Testis (tissue), 3 donors: ENCODE data around the gene VAT1. TPM values are rescaled to one million over a fixed set of nuclear protein-coding genes. Genes with fewer than 3 reads are reported as not detected.

Experiments used
- DNase-seq: peaks from one replicate; pipeline ENCODE4 v3.0.0-alpha.2; 2019
- H3K27ac ChIP-seq, 2 donors: fragments of 200-600 bp; sonication (generic); one replicate each; pipeline ENCODE4 v1.5.1; 2019
- H3K27me3 ChIP-seq: fragments of 200-600 bp; sonication (generic); one replicate; pipeline ENCODE4 v1.5.1; 2019
- H3K36me3 ChIP-seq: fragments of 200-600 bp; sonication (generic); one replicate; pipeline ENCODE4 v1.5.1; 2017; ENCODE audit warnings: low read depth; ENCODE audit errors: missing control alignments
- H3K4me1 ChIP-seq: fragments of 200-600 bp; sonication (generic); one replicate; pipeline ENCODE4 v1.5.1; 2019
- H3K4me3 ChIP-seq, 2 donors: fragments of 200-600 bp; sonication (generic); one replicate each; pipeline ENCODE4 v1.5.1; 2017 to 2019
- H3K9me3 ChIP-seq: fragments of 200-600 bp; sonication (generic); one replicate; pipeline ENCODE4 v1.5.1; 2017
- CTCF ChIP-seq, 3 experiments: fragments of 450-650 bp in 2 of 3; fragments of 200-600 bp in 1 of 3; sonication (generic) in 1 of 3; IDR thresholded peaks; one replicate each; pipeline ENCODE4 v1.5.1; 2016 to 2019; ENCODE audit warnings: antibody characterized with exemption in 3 of 3, mild to moderate bottlenecking in 2 of 3, moderate library complexity in 1 of 3
- POLR2A ChIP-seq: fragments of 450-650 bp; IDR thresholded peaks from one replicate; pipeline ENCODE4 v1.6.1; 2017; ENCODE audit warnings: antibody characterized with exemption, mild to moderate bottlenecking, moderate library complexity
- WGBS, 2 donors: methylation state at CpG; one replicate each; pipeline ENCODE4 v1.1.5; 2018; 5-methylcytosine and 5-hydroxymethylcytosine counted together
- intact Hi-C: fragments of 100-400 bp; cut with DNase I; formaldehyde crosslinking; loops from one replicate; pipeline ENCODE4 v1.15.1; 2023; ENCODE audit warnings: low total_unique reads
- polyA plus RNA-seq: library from polyadenylated mRNA; stranded (reverse); fragments of 350-450 nt; fragmentation: Illumina TruSeq; extraction: RNeasy Lipid Tissue Mini Kit (QIAGEN cat#74804); gene quantifications from one replicate; pipeline ENCODE4 v1.2.3, GENCODE V29; 2014; ENCODE audit warnings: low read depth, low replicate concordance; ENCODE audit not compliant: insufficient read depth
- total RNA-seq, 2 donors: library from RNA; depleted of rRNA; stranded (reverse); fragments of >200 nt; gene quantifications; one replicate each; pipeline ENCODE4 v1.2.3, GENCODE V29; 2016

Gene VAT1
- total and polyA plus RNA-seq, 3 donors from 2014 or later: 201 to 277 (median 204) TPM

- H3K4me1 ChIP-seq: peaks cover 7% of the 10 kb centered on the region
- H3K4me3 ChIP-seq: peak overlapping the region; percentile 56 to 67
- H3K27me3 ChIP-seq: no peaks in the 10 kb centered on the region
- no peak for TF ChIP-seq CTCF (IDR thresholded peaks at IDR 0.05)
- H3K9me3 ChIP-seq: no peaks in the 10 kb centered on the region
- 6 to 10% methylated on average over 6 to 27 of the region's 27 CpGs for WGBS, 2 donors
- peak overlapping the region in 1 of 2 donors; percentile 82 for H3K27ac ChIP-seq
- DNase-seq: no peak
- H3K36me3 ChIP-seq: no peaks in the 10 kb centered on the region
- intact Hi-C loops: no loop called here
These were observed 3.1 kb upstream of the VAT1 start for GRCh38 chr17:43025290-43025657.

GRCh38 chr17:43024407-43025289, 2.5 kb upstream of the VAT1 start, which contains the start of gene RND2:
Gene RND2 (plus strand): TSS chr17:43025231. CDS start chr17:43025348, 117 bp downstream.
- no peaks in the 10 kb centered on the region for H3K36me3 ChIP-seq
- intact Hi-C loops: no loop called here
- no peaks in the 10 kb centered on the region for H3K27me3 ChIP-seq
- peak within 1 kb of the TSS; percentile 21 to 82 for H3K27ac ChIP-seq
- H3K4me3 ChIP-seq: peak within 1 kb of the TSS; percentile 56 to 67
- 0% methylated on average over 24 to 37 of the region's 61 CpGs for WGBS, 2 donors
- DNase-seq: peak; percentile 94
- no peaks in the 10 kb centered on the region for H3K9me3 ChIP-seq
- TF ChIP-seq POLR2A: no peak
- peak; percentile 64 to 86 (median 76) for TF ChIP-seq CTCF (IDR thresholded peaks at IDR 0.05)
- peaks cover 14% of the 10 kb centered on the region for H3K4me1 ChIP-seq

- Histone ChIP-seq H3K27me3 (no peaks in the 10 kb centered on the region), H3K4me3 (peak overlapping the region; percentile 95 to 98), H3K36me3 (no peaks in the 10 kb centered on the region), H3K4me1 (peaks cover 28% of the 10 kb centered on the region), H3K27ac (peak overlapping the region; percentile 94 to 96), H3K9me3 (no peaks in the 10 kb centered on the region)
- intact Hi-C loops: no loop called here
- DNase-seq: peak; percentile 90
- no peak for TF ChIP-seq CTCF (IDR thresholded peaks at IDR 0.05)
- no peak for TF ChIP-seq POLR2A
- 14 to 29% methylated on average over 20 to 39 of the region's 40 CpGs for WGBS, 2 donors
These were observed 1.1 kb downstream of the VAT1 start for GRCh38 chr17:43020789-43021740.

GRCh38 chr17:43020030-43020621, 2.1 kb downstream of the VAT1 start:
- no peak for DNase-seq
- Histone ChIP-seq H3K36me3 (no peaks in the 10 kb centered on the region), H3K27me3 (no peaks in the 10 kb centered on the region), H3K4me1 (peaks cover 37% of the 10 kb centered on the region), H3K4me3 (peak overlapping the region in 1 of 2 donors; percentile 98), H3K9me3 (no peaks in the 10 kb centered on the region), H3K27ac (peak overlapping the region; percentile 94 to 96)
- TF ChIP-seq CTCF (IDR thresholded peaks at IDR 0.05) (no peak), POLR2A (no peak)
- WGBS, 2 donors: 20 to 46% methylated on average over 5 to 6 of the region's 6 CpGs
- intact Hi-C loops: no loop called here
